HCT116 (cell line): Measurements from ENCODE around the gene CFAP46. TPM values are rescaled to one million over a fixed set of nuclear protein-coding genes. Genes with fewer than 3 reads are reported as not detected.

Experiments used
- ATAC-seq: fragments of 200-7000 bp; cut with Tn5 transposase; 2 replicates; pipeline ENCODE4 v1.9.1; 2020; ENCODE audit warnings: mild to moderate bottlenecking, moderate library complexity
- BruUV-seq: library from RNA; stranded (reverse); fragments of 400-500 nt; replicated peaks from 2 replicates; lab custom pipeline; 2021; lab: Mats Ljungman, UMichigan
- CTCF ChIA-PET: fragments of 300-600 bp; sonication (Branson Sonifier 250); formaldehyde crosslinking; loops from one replicate; lab custom pipeline; 2021; ENCODE audit warnings: antibody characterized with exemption; lab: Charles Lee
- POLR2A ChIA-PET: fragments of 300-600, 350-600 bp; sonication (Branson Sonifier 250); formaldehyde crosslinking; loops from one replicate; lab custom pipeline; 2021; ENCODE audit warnings: antibody characterized with exemption; lab: Charles Lee
- RAD21 ChIA-PET, 2 experiments: fragments of 300-600 bp; sonication (Branson Sonifier 250); formaldehyde crosslinking; loops; one replicate each; lab custom pipeline; 2023; ENCODE audit warnings: low total read pairs in 2 of 2; ENCODE audit not compliant: uncharacterized antibody in 2 of 2, unreplicated experiment in 2 of 2, low non-redundant PET in 1 of 2; lab: Charles Lee
- DNase-seq: peaks from one replicate; pipeline ENCODE4 v3.0.0-alpha.2; 2010; ENCODE audit warnings: low read depth, low spot score
- H2AFZ ChIP-seq: fragments of 200-600 bp; shearing (Covaris generic), sonication (generic); 2 replicates; pipeline ENCODE4 v1.6.1; 2017; ENCODE audit warnings: low read depth, mixed run types, mixed read lengths, antibody characterized with exemption, low read length; ENCODE audit not compliant: poor library complexity, severe bottlenecking
- H3K27ac ChIP-seq: 2 replicates; pipeline ENCODE4 v1.5.1; 2012; ENCODE audit warnings: low read depth, low read length
- H3K27me3 ChIP-seq: fragments of 200-600 bp; sonication (generic); 2 replicates; pipeline ENCODE4 v1.6.1; 2016; ENCODE audit warnings: mixed run types, low read length, mixed read lengths; ENCODE audit not compliant: insufficient read depth
- H3K36me3 ChIP-seq, 2 experiments: fragments of 200-500 bp in 1 of 2; fragments of 200-600 bp in 1 of 2; sonication (Bioruptor generic) in 1 of 2; sonication (generic) in 1 of 2; 2 replicates each; pipeline versions ENCODE4 v1.5.1 to v1.6.1; 2014 to 2016; ENCODE audit warnings: low read length in 2 of 2, inconsistent platforms in 1 of 2, mixed read lengths in 1 of 2, mixed run types in 1 of 2; ENCODE audit not compliant: insufficient read depth in 2 of 2, control insufficient read depth in 1 of 2
- H3K4me1 ChIP-seq, 2 experiments: fragments of 200-600 bp in 1 of 2; sonication (generic) in 1 of 2; 2 replicates each; pipeline versions ENCODE4 v1.5.1 to v1.6.1; 2012 to 2017; ENCODE audit warnings: low read length in 2 of 2, inconsistent platforms in 1 of 2, mild to moderate bottlenecking in 1 of 2, mixed read lengths in 1 of 2, mixed run types in 1 of 2, moderate library complexity in 1 of 2; ENCODE audit not compliant: insufficient read depth in 2 of 2, control insufficient read depth in 1 of 2
- H3K4me2 ChIP-seq: fragments of 200-600 bp; sonication (generic); 2 replicates; pipeline ENCODE4 v1.6.1; 2017; ENCODE audit warnings: mixed run types, low read length, mixed read lengths
- H3K4me3 ChIP-seq, 2 experiments: fragments of 200-600 bp in 1 of 2; sonication (generic) in 1 of 2; replicated peaks in 1 of 2; 2 replicates each; pipeline ENCODE4 v1.5.1; 2011 to 2016; ENCODE audit warnings: low read length in 2 of 2, control low read depth in 1 of 2, low read depth in 1 of 2, mild to moderate bottlenecking in 1 of 2, mixed read lengths in 1 of 2, mixed run types in 1 of 2
- H3K79me2 ChIP-seq: fragments of 200-600 bp; sonication (generic); 2 replicates; pipeline ENCODE4 v1.6.1; 2017; ENCODE audit warnings: mild to moderate bottlenecking, mixed run types, low read length, moderate library complexity, mixed read lengths; ENCODE audit not compliant: insufficient read depth
- H3K9ac ChIP-seq: fragments of 200-600 bp; sonication (generic); 2 replicates; pipeline ENCODE4 v1.6.1; 2016; ENCODE audit warnings: low read length, mixed read lengths
- H3K9me2 ChIP-seq: fragments of 200-600 bp; sonication (generic), shearing (Covaris generic); 2 replicates; pipeline ENCODE4 v1.6.1; 2017; ENCODE audit warnings: mixed run types, mild to moderate bottlenecking, moderate library complexity; ENCODE audit not compliant: insufficient read depth
- H3K9me3 ChIP-seq, 2 experiments: fragments of 200-500 bp in 1 of 2; fragments of 200-600 bp in 1 of 2; sonication (Bioruptor generic) in 1 of 2; sonication (generic) in 1 of 2; 2 replicates each; pipeline ENCODE4 v1.6.1; 2014 to 2017; ENCODE audit warnings: low read length in 2 of 2, mixed read lengths in 2 of 2, inconsistent platforms in 1 of 2, low read depth in 1 of 2, mild to moderate bottlenecking in 1 of 2, mixed run types in 1 of 2, moderate library complexity in 1 of 2; ENCODE audit not compliant: control insufficient read depth in 1 of 2, insufficient read depth in 1 of 2
- H4K20me1 ChIP-seq: fragments of 200-600 bp; sonication (generic), shearing (Covaris generic); 2 replicates; pipeline ENCODE4 v1.6.1; 2017; ENCODE audit warnings: mixed run types, mild to moderate bottlenecking, moderate library complexity; ENCODE audit not compliant: insufficient read depth
- ATF3 ChIP-seq: IDR thresholded peaks from 2 replicates; pipeline ENCODE4 v1.6.1; 2012
- CEBPB ChIP-seq: IDR thresholded peaks from 2 replicates; pipeline ENCODE4 v1.6.1; 2012; ENCODE audit warnings: low read depth
- REST ChIP-seq: IDR thresholded peaks from 2 replicates; pipeline ENCODE4 v1.6.1; 2012; ENCODE audit warnings: low read depth
- SIN3A ChIP-seq: IDR thresholded peaks from 2 replicates; pipeline ENCODE4 v1.6.1; 2012; ENCODE audit warnings: low read depth
- intact Hi-C: fragments of 100-400 bp; cut with micrococcal nuclease; formaldehyde crosslinking; loops from 2 replicates; pipeline ENCODE4 v1.10.0; 2022
- total RNA-seq: library from RNA; stranded (reverse); gene quantifications from one replicate; pipeline ENCODE4 v1.2.1, GENCODE V29; 2021; ENCODE audit not compliant: unreplicated experiment
- TF ChIP-seq, protein P1 (sequence below): IDR thresholded peaks from 2 replicates; pipeline ENCODE4 v1.6.1; 2011; ENCODE audit warnings: mild to moderate bottlenecking, low read length, moderate library complexity; ENCODE audit not compliant: insufficient replicate concordance; ENCODE audit errors: extremely low read depth

The CFAP46 gene
- total RNA-seq, 1 experiment from 2014 or later = 1.4 TPM

DNA sequence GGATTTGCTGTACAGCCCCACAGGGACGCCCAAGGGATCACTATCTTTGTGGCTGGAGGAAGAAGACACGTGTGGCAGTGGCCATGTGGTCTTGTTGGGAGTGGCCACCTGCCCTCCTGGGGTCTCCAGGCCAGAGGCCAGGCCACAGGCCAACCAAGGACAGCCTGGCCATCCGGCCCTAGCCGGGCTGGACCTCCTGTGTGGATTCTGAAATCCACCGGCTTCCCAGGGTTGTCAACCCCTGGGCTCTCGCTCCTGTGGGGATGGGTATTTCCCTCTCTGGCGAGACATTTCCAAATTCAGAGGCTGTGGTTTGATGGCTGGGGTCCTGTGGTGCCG is 31.5 kb upstream of the CFAP46 start:
- Histone ChIP-seq H3K36me3 (no peaks in the 10 kb centered on the region), H4K20me1 (no peaks in the 10 kb centered on the region), H3K4me2 (no peak overlapping the region)
- no peak for DNase-seq
- intact Hi-C loops = no loop called here
- TF ChIP-seq SIN3A = no peak
- TF ChIP-seq, protein P1, sequence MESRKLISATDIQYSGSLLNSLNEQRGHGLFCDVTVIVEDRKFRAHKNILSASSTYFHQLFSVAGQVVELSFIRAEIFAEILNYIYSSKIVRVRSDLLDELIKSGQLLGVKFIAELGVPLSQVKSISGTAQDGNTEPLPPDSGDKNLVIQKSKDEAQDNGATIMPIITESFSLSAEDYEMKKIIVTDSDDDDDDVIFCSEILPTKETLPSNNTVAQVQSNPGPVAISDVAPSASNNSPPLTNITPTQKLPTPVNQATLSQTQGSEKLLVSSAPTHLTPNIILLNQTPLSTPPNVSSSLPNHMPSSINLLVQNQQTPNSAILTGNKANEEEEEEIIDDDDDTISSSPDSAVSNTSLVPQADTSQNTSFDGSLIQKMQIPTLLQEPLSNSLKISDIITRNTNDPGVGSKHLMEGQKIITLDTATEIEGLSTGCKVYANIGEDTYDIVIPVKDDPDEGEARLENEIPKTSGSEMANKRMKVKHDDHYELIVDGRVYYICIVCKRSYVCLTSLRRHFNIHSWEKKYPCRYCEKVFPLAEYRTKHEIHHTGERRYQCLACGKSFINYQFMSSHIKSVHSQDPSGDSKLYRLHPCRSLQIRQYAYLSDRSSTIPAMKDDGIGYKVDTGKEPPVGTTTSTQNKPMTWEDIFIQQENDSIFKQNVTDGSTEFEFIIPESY = no peak
- no peak for TF ChIP-seq CEBPB
- TF ChIP-seq REST = no peak
- no peak for TF ChIP-seq ATF3
- TF ChIP-seq, all 23 proteins: peak for 0
- no peaks in the 10 kb centered on the region for H3K79me2 ChIP-seq
- ChIA-PET CTCF (no interaction called here), RAD21 (no interaction called here), POLR2A (no interaction called here)
- no peak overlapping the region for H3K4me3 ChIP-seq
- no peak for ATAC-seq
- H2AFZ ChIP-seq = no peak overlapping the region
- no peaks in the 10 kb centered on the region for H3K4me1 ChIP-seq
- H3K9me3 ChIP-seq = no peaks in the 10 kb centered on the region
- H3K27ac ChIP-seq = no peak overlapping the region
- H3K27me3 ChIP-seq = no peaks in the 10 kb centered on the region
- no peak overlapping the region for H3K9ac ChIP-seq
- no peaks in the 10 kb centered on the region for H3K9me2 ChIP-seq
- BruUV-seq = no TSS peak
